Measurements from ENCODE around the gene EPHB6. TPM values are rescaled to one million over a fixed set of nuclear protein-coding genes. Genes with fewer than 3 reads are reported as not detected.

EPHB6 gene
- total RNA-seq, 1 donor from 2014 or later: 3.8 TPM

DNA sequence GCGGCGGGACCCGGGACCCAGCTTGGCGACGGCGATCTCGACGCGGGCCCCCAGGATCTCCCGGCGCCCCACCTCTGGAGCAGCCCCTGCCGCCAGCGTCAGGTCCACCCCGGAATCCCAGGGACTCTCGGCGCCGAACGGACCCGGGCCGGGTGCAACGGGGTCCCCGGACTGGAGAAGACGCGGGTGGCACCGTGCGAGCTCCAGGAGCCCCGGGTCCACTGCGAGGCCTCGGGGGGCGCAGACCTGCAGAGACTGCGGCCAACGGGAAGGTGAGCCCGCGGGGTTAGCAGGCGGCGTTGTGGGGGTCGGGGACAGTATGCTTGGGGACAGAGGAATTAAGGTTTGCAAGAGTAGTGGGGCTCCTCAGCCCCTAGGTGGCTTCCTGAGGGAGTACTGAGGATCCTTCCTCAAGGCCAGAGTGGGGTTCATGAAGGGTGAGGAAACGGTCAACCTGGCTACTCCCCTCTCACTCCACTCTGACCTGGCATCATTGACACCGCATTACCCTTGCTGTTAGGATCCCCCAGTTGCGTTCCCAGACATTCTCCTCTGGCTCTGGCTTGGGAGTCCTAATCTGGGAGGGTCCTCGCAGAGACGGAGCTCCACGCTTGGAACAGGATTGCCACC is 353 bp downstream of the EPHB6 start:
- peak overlapping the region; percentile 81 for H3K4me3 Mint-ChIP-seq (ENCODE audit: unreplicated experiment)

GRCh38 chr7:142855756-142856564 is 1.1 kb downstream of the EPHB6 start:
- peaks cover 9% of the 10 kb centered on the region for H3K27me3 Mint-ChIP-seq (ENCODE audit: unreplicated experiment)
- no peaks in the 10 kb centered on the region for H3K9me3 Mint-ChIP-seq (ENCODE audit: unreplicated experiment)
- peaks cover 3% of the 10 kb centered on the region for H3K4me1 Mint-ChIP-seq (ENCODE audit: unreplicated experiment)
- DNase-seq (ENCODE audit: low spot score): no peak
- no peaks in the 10 kb centered on the region for H3K36me3 Mint-ChIP-seq (ENCODE audit: low read depth, unreplicated experiment)
- peak overlapping the region; percentile 81 for H3K4me3 Mint-ChIP-seq (ENCODE audit: unreplicated experiment)
- TF ChIP-seq, protein P1, sequence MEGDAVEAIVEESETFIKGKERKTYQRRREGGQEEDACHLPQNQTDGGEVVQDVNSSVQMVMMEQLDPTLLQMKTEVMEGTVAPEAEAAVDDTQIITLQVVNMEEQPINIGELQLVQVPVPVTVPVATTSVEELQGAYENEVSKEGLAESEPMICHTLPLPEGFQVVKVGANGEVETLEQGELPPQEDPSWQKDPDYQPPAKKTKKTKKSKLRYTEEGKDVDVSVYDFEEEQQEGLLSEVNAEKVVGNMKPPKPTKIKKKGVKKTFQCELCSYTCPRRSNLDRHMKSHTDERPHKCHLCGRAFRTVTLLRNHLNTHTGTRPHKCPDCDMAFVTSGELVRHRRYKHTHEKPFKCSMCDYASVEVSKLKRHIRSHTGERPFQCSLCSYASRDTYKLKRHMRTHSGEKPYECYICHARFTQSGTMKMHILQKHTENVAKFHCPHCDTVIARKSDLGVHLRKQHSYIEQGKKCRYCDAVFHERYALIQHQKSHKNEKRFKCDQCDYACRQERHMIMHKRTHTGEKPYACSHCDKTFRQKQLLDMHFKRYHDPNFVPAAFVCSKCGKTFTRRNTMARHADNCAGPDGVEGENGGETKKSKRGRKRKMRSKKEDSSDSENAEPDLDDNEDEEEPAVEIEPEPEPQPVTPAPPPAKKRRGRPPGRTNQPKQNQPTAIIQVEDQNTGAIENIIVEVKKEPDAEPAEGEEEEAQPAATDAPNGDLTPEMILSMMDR (IDR thresholded peaks at IDR 0.05; ENCODE audit: unreplicated experiment): no peak
- H3K27ac Mint-ChIP-seq (ENCODE audit: unreplicated experiment): no peak overlapping the region

More for the DNA sequence above, 353 bp downstream of the EPHB6 start:
- DNase-seq (ENCODE audit: low spot score): no peak
- TF ChIP-seq, protein P1 (IDR thresholded peaks at IDR 0.05; ENCODE audit: unreplicated experiment): no peak
- Mint-ChIP-seq H3K27ac (ENCODE audit: unreplicated experiment) (no peak overlapping the region), H3K36me3 (ENCODE audit: low read depth, unreplicated experiment) (no peaks in the 10 kb centered on the region), H3K4me1 (ENCODE audit: unreplicated experiment) (peaks cover 3% of the 10 kb centered on the region), H3K9me3 (ENCODE audit: unreplicated experiment) (no peaks in the 10 kb centered on the region), H3K27me3 (ENCODE audit: unreplicated experiment) (peaks cover 9% of the 10 kb centered on the region)

DNA sequence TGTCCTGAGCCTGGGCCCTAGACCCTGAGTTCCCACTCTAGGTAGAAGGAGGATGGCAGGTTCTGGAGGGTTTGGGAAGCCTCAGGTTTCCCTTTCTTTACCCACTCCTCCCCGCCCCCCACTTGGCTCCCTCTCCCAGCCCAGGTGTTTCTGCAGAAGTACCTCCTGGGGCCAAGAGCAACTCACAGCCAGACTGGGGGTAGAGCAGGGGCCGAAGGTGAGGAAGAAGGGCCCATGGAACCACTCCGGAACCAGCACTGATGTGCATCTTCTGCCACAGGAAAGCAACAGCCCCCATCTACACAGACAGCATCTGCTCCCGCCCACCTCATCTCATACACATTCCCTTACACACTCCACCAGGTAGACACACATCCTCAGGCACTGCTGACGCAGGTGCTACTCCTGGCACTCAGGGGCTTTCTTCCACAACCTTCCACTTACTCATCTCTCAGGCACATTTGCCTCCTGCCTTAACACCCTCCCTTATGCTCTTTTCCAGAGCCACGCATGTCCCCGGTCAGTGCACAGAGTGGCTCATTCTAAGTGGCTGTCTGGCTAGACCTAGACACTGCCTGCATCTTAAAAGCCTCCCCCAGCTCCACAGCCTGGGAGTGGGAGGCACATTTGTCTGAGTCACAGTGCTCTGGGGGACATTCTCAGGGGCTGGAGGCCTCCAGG is 1.8 kb downstream of the EPHB6 start:
- H3K27ac Mint-ChIP-seq (ENCODE audit: unreplicated experiment): no peak overlapping the region
- no peaks in the 10 kb centered on the region for H3K9me3 Mint-ChIP-seq (ENCODE audit: unreplicated experiment)
- no peak overlapping the region for H3K4me3 Mint-ChIP-seq (ENCODE audit: unreplicated experiment)
- TF ChIP-seq, protein P1 (IDR thresholded peaks at IDR 0.05; ENCODE audit: unreplicated experiment): no peak
- peaks cover 3% of the 10 kb centered on the region for H3K4me1 Mint-ChIP-seq (ENCODE audit: unreplicated experiment)
- no peaks in the 10 kb centered on the region for H3K36me3 Mint-ChIP-seq (ENCODE audit: low read depth, unreplicated experiment)
- peaks cover 9% of the 10 kb centered on the region for H3K27me3 Mint-ChIP-seq (ENCODE audit: unreplicated experiment)
- no peak for DNase-seq (ENCODE audit: low spot score)

GRCh38 chr7:142857625-142858024 is 2.7 kb downstream of the EPHB6 start:
- no peak for DNase-seq (ENCODE audit: low spot score)
- H3K9me3 Mint-ChIP-seq (ENCODE audit: unreplicated experiment): no peaks in the 10 kb centered on the region
- H3K36me3 Mint-ChIP-seq (ENCODE audit: low read depth, unreplicated experiment): no peaks in the 10 kb centered on the region
- no peak overlapping the region for H3K27ac Mint-ChIP-seq (ENCODE audit: unreplicated experiment)
- peaks cover 9% of the 10 kb centered on the region for H3K27me3 Mint-ChIP-seq (ENCODE audit: unreplicated experiment)
- no peak overlapping the region for H3K4me3 Mint-ChIP-seq (ENCODE audit: unreplicated experiment)
- H3K4me1 Mint-ChIP-seq (ENCODE audit: unreplicated experiment): peaks cover 3% of the 10 kb centered on the region
- TF ChIP-seq, protein P1 (IDR thresholded peaks at IDR 0.05; ENCODE audit: unreplicated experiment): no peak
